Fibroblast of mammary gland (primary cell): Measurements from ENCODE around the gene LANCL3.

Source experiments
- DNase-seq: peaks from one replicate; pipeline ENCODE4 v3.0.0-alpha.2; 2010; ENCODE audit warnings: low read depth
- H3K4me3 ChIP-seq: 2 replicates; pipeline ENCODE4 v1.5.1; 2011; ENCODE audit warnings: low read depth, mild to moderate bottlenecking, low read length, moderate library complexity; ENCODE audit not compliant: control insufficient read depth
- CTCF ChIP-seq: conservative IDR thresholded peaks from 2 replicates; pipeline ENCODE4 v1.5.1; 2011; ENCODE audit warnings: low read depth, low read length, inconsistent platforms; ENCODE audit not compliant: control insufficient read depth, insufficient read depth

Gene LANCL3

GRCh38 chrX:37697169-37697760, 125.8 kb downstream of the LANCL3 start:
- DNase-seq, result no peak
- H3K4me3 ChIP-seq, result no peak overlapping the region
- TF ChIP-seq CTCF, result no peak

GRCh38 chrX:37701588-37701987, 130.1 kb downstream of the LANCL3 start:
- no peak for DNase-seq
- H3K4me3 ChIP-seq, result no peak overlapping the region
- TF ChIP-seq CTCF, result no peak

DNA sequence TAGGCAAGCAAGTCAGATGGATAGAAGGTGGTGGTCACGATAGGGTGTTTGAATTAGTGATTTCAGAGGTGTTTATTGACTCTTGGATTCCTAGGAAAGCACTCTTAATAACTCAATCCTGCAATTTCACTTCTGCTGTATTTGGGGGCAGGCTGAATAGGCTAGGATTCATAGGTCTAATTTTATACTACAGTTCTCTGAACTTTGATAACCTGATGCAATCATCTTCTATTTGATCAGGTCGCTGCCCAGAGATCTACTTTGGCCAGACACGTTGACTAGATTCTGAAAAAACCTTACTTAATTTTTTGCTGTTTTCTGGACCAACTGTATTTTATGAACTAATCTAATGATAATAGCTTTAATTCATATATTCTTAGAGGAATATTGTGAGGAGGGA, 140.5 kb downstream of the LANCL3 start:
- TF ChIP-seq CTCF, result no peak
- no peak for DNase-seq
- no peak overlapping the region for H3K4me3 ChIP-seq

DNA sequence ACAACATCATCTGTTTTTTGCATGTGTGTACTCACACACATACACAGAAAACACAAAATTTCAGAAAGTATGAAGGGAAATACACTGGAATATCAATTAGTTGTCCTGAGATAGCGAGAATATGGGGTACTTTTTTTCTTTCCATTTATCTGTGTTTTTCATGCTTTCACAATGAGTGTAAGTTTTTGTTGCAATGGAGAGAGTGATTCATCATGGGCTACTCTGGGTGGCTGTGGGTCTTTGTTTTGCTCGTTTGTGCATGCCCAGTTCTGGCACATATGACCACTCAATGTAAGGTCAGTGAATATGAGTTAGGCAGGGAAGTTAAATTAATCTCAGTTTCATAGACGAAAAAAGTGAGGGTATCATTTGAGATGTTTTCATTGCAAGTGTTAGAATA, 141.0 kb downstream of the LANCL3 start:
- H3K4me3 ChIP-seq, result no peak overlapping the region
- no peak for TF ChIP-seq CTCF
- no peak for DNase-seq

- no peak overlapping the region for H3K4me3 ChIP-seq
- DNase-seq, result no peak
- TF ChIP-seq CTCF, result no peak
These were observed 143.0 kb downstream of the LANCL3 start for GRCh38 chrX:37714479-37714878.

DNA sequence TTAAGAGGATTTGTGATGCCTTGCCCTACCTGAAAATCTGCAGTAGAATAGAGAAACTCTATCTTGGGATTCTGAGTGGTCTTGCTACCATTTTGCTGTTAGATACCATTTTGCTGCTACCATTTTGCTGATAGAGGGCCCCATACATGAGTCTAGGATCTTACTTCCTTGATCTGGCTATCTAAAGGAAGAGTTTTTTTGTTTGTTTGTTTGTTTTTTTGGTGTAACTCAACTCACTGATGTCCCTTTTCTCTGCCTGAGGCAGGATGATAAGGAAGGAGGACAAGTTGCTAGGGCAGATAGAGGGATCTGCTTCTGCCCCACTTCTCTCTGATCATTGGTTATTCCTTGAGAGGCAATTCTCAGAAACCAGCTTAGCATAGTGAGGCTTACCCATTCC, 145.1 kb downstream of the LANCL3 start:
- no peak overlapping the region for H3K4me3 ChIP-seq
- TF ChIP-seq CTCF, result no peak
- DNase-seq, result no peak

GRCh38 chrX:37717708-37718107, 146.2 kb downstream of the LANCL3 start:
- DNase-seq, result no peak
- H3K4me3 ChIP-seq, result no peak overlapping the region
- no peak for TF ChIP-seq CTCF
